ENCODE measurements around the gene FBXO33.

FBXO33 gene

GRCh38 chr14:39374851-39375250 is 57.4 kb downstream of the FBXO33 start:
- DNase-seq (ENCODE audit: low read depth, low spot score): no peak
- H3K27ac ChIP-seq: peak overlapping the region; percentile 19; the same call in 1 of the 2 replicates
- no peaks in the 10 kb centered on the region for H3K36me3 ChIP-seq (ENCODE audit: insufficient read depth, low read length)
- TF ChIP-seq EZH2 (IDR thresholded peaks at IDR 0.05) (no peak), POLR2AphosphoS5 (IDR thresholded peaks at IDR 0.05; ENCODE audit: borderline replicate concordance, low read depth, low read length) (no peak), FOXP2 (optimal IDR thresholded peaks at IDR 0.05; ENCODE audit: control extremely low read depth, extremely low read length, insufficient read depth) (no peak)
- no peak overlapping the region for H3K4me3 ChIP-seq
- no peaks in the 10 kb centered on the region for H3K9me3 ChIP-seq (ENCODE audit: low read depth, low read length)
- H3K9ac ChIP-seq (ENCODE audit: insufficient read length): no peak overlapping the region

DNA sequence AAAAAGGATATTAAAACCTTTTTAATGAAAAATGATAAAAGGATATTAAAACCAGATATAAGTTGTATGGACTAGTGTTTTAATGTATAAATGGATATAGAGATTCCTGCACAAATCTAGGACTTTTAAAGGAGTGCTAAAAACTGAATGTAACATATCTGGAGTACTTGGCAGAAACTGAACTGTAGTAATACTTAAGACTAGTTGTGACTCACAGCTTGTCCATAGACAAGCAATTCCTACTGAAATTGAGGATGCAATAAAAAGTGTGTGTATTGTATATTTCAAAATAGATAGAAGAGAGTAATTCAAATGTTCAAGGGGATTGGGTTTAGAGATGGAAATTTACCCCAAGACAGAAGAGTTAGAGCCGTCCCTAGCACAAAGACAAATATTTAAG is 59.6 kb downstream of the FBXO33 start:
- no peaks in the 10 kb centered on the region for H3K36me3 ChIP-seq (ENCODE audit: insufficient read depth, low read length)
- no peak for DNase-seq (ENCODE audit: low read depth, low spot score)

GRCh38 chr14:39370415-39370814 is 61.8 kb downstream of the FBXO33 start:
- no peak overlapping the region for H3K4me3 ChIP-seq
- no peak overlapping the region for H3K27ac ChIP-seq
- H3K9me3 ChIP-seq (ENCODE audit: low read depth, low read length): no peaks in the 10 kb centered on the region
- no peak overlapping the region for H3K9ac ChIP-seq (ENCODE audit: insufficient read length)
- no peaks in the 10 kb centered on the region for H3K36me3 ChIP-seq (ENCODE audit: insufficient read depth, low read length)
- TF ChIP-seq EZH2 (IDR thresholded peaks at IDR 0.05) (no peak), FOXP2 (optimal IDR thresholded peaks at IDR 0.05; ENCODE audit: control extremely low read depth, extremely low read length, insufficient read depth) (no peak), POLR2AphosphoS5 (IDR thresholded peaks at IDR 0.05; ENCODE audit: borderline replicate concordance, low read depth, low read length) (no peak)
- DNase-seq (ENCODE audit: low read depth, low spot score): no peak

More for the DNA sequence above, 59.6 kb downstream of the FBXO33 start:
- no peak overlapping the region for H3K4me3 ChIP-seq
- H3K9me3 ChIP-seq (ENCODE audit: low read depth, low read length): no peaks in the 10 kb centered on the region
- H3K27ac ChIP-seq: no peak overlapping the region
- H3K9ac ChIP-seq (ENCODE audit: insufficient read length): no peak overlapping the region
- TF ChIP-seq FOXP2 (optimal IDR thresholded peaks at IDR 0.05; ENCODE audit: control extremely low read depth, extremely low read length, insufficient read depth): no peak
- TF ChIP-seq EZH2 (IDR thresholded peaks at IDR 0.05): no peak
- no peak for TF ChIP-seq POLR2AphosphoS5 (IDR thresholded peaks at IDR 0.05; ENCODE audit: borderline replicate concordance, low read depth, low read length)

GRCh38 chr14:39369029-39369428 is 63.2 kb downstream of the FBXO33 start:
- H3K9me3 ChIP-seq (ENCODE audit: low read depth, low read length): no peaks in the 10 kb centered on the region
- no peak for DNase-seq (ENCODE audit: low read depth, low spot score)
- no peak overlapping the region for H3K4me3 ChIP-seq
- TF ChIP-seq POLR2AphosphoS5 (IDR thresholded peaks at IDR 0.05; ENCODE audit: borderline replicate concordance, low read depth, low read length) (no peak), EZH2 (IDR thresholded peaks at IDR 0.05) (no peak)
- no peak overlapping the region for H3K27ac ChIP-seq
- H3K36me3 ChIP-seq (ENCODE audit: insufficient read depth, low read length): no peaks in the 10 kb centered on the region
- peak overlapping the region; percentile 35 for H3K9ac ChIP-seq (ENCODE audit: insufficient read length)

GRCh38 chr14:39368261-39368959 is 63.8 kb downstream of the FBXO33 start:
- TF ChIP-seq EZH2 (IDR thresholded peaks at IDR 0.05) (no peak), FOXP2 (optimal IDR thresholded peaks at IDR 0.05; ENCODE audit: control extremely low read depth, extremely low read length, insufficient read depth) (no peak), POLR2AphosphoS5 (IDR thresholded peaks at IDR 0.05; ENCODE audit: borderline replicate concordance, low read depth, low read length) (no peak)
- no peaks in the 10 kb centered on the region for H3K9me3 ChIP-seq (ENCODE audit: low read depth, low read length)
- no peak overlapping the region for H3K4me3 ChIP-seq
- H3K36me3 ChIP-seq (ENCODE audit: insufficient read depth, low read length): no peaks in the 10 kb centered on the region
- H3K9ac ChIP-seq (ENCODE audit: insufficient read length): peak overlapping the region; percentile 35
- peak; percentile 45 for DNase-seq (ENCODE audit: low read depth, low spot score)
- H3K27ac ChIP-seq: no peak overlapping the region

DNA sequence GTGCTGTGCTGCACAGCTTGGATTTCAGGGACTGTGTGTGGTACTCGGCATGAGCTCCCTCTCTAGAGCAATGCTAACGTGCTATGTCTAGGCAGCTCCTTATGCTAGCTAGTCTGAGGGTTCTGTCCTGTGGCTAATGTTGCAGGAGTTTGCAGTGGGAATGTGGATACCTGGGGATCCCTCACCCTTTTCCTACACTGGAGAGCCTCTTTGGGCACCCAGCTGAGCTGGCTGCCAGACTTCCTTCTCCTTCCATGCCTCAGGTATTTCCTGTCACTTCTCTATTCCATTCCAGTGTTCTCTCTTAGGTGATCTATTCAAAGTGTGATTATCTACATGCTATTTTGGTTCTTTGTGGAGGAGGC is 64.9 kb downstream of the FBXO33 start:
- no peak for TF ChIP-seq EZH2 (IDR thresholded peaks at IDR 0.05)
- TF ChIP-seq POLR2AphosphoS5 (IDR thresholded peaks at IDR 0.05; ENCODE audit: borderline replicate concordance, low read depth, low read length): no peak
- no peak for TF ChIP-seq FOXP2 (optimal IDR thresholded peaks at IDR 0.05; ENCODE audit: control extremely low read depth, extremely low read length, insufficient read depth)
- Histone ChIP-seq H3K4me3 (no peak overlapping the region), H3K27ac (no peak overlapping the region), H3K9me3 (ENCODE audit: low read depth, low read length) (no peaks in the 10 kb centered on the region), H3K36me3 (ENCODE audit: insufficient read depth, low read length) (no peaks in the 10 kb centered on the region), H3K9ac (ENCODE audit: insufficient read length) (no peak overlapping the region)
- no peak for DNase-seq (ENCODE audit: low read depth, low spot score)

DNA sequence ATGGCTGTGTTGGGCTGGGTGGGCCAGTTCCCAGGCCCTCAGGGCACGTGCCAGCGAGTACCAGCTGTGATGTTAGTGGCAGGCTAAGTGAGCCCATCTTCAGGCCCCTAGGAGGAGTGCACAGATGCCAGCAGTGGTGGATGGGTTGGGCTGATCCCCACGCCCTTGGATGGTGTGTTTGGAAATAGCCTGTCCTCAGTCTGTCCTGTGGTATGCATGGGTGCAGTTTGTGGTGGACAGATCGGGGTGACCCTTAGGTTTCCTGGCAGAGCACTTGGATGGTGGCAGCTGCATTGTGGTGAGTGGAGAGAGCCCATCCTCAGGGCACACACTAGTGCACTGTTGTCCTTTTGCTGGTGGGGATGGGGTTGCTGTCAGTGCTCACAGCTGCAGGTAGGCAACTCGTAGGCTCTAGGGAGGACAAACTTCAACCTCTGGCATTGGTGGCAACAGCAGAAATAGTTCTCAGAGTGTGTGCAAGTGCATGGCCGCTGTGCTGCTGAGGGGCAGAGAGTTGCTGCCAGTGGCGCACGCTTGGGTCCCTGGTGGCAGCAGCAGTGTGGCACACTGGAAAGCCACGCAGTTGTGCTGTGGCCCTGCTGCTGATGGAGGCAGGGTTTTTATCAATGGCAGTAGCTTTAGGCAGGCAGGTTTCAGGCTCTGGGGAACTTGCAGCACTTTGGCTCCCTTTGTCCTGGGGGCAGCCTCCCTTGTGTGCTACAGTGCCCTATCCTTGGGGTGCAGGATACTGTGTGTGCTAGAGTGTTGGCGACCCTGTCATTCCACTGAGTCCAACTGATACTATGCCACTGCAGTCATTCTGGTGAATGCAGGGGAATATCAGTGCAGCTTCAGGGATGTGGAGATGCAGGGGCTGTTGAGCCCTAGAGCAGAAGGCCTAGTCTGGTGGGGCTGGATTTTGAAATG is 65.5 kb downstream of the FBXO33 start:
- Histone ChIP-seq H3K9ac (ENCODE audit: insufficient read length) (no peak overlapping the region), H3K27ac (no peak overlapping the region), H3K36me3 (ENCODE audit: insufficient read depth, low read length) (no peaks in the 10 kb centered on the region), H3K9me3 (ENCODE audit: low read depth, low read length) (no peaks in the 10 kb centered on the region), H3K4me3 (no peak overlapping the region)
- TF ChIP-seq POLR2AphosphoS5 (IDR thresholded peaks at IDR 0.05; ENCODE audit: borderline replicate concordance, low read depth, low read length) (no peak), EZH2 (IDR thresholded peaks at IDR 0.05) (no peak), FOXP2 (optimal IDR thresholded peaks at IDR 0.05; ENCODE audit: control extremely low read depth, extremely low read length, insufficient read depth) (no peak)
- DNase-seq (ENCODE audit: low read depth, low spot score): no peak

GRCh38 chr14:39365354-39365753 is 66.9 kb downstream of the FBXO33 start:
- no peak for DNase-seq (ENCODE audit: low read depth, low spot score)
- Histone ChIP-seq H3K36me3 (ENCODE audit: insufficient read depth, low read length) (no peaks in the 10 kb centered on the region), H3K4me3 (no peak overlapping the region), H3K27ac (no peak overlapping the region), H3K9me3 (ENCODE audit: low read depth, low read length) (no peaks in the 10 kb centered on the region), H3K9ac (ENCODE audit: insufficient read length) (no peak overlapping the region)
- TF ChIP-seq EZH2 (IDR thresholded peaks at IDR 0.05): no peak
- TF ChIP-seq FOXP2 (optimal IDR thresholded peaks at IDR 0.05; ENCODE audit: control extremely low read depth, extremely low read length, insufficient read depth): no peak
- no peak for TF ChIP-seq POLR2AphosphoS5 (IDR thresholded peaks at IDR 0.05; ENCODE audit: borderline replicate concordance, low read depth, low read length)

All from SK-N-MC (cell line).